Measurements from ENCODE around the gene TMEM248. TPM values are rescaled to one million over a fixed set of nuclear protein-coding genes. Genes with fewer than 3 reads are reported as not detected.
"Not testable (repeated sequence)": the region's sequence is repeated elsewhere in the genome, so short reads cannot be mapped to it uniquely, and the experiment has no call there.

TMEM248 gene
- total and polyA plus RNA-seq, 2 of the 13 experiments (the other 11 are each of a cell fraction or from before 2014, with no cell fraction given): 54.3 to 109 TPM

DNA sequence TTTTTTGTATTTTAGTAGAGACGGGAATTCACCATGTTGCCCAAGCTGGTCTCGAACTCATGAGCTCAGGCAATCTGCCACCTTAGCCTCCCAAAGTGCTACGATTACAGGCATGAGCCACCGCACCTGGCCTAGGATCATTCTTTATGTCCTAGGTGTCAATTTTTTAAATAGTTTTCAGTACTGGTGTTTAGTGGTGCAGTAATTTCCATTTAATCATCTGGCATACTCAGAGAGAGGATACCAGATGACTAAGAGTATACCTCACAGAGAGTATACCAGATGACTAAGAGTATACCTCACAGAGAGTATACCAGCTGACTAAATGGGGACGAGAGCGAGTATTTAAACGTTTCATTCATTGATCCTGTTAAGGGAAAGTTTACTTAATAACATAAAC is 37.3 kb upstream of the TMEM248 start:
- 94% methylated on average over 7 of the region's 7 CpGs for WGBS (ENCODE audit: low lambda C conversion rate)
- Histone ChIP-seq H3K9me3 (ENCODE audit: low read length) (no peaks in the 10 kb centered on the region), H4K20me1 (ENCODE audit: insufficient read depth, low read length) (no peaks in the 10 kb centered on the region), H3K4me2 (ENCODE audit: low read depth, low read length) (no peak overlapping the region), H2AFZ (ENCODE audit: low read length) (no peak overlapping the region), H3K79me2 (ENCODE audit: insufficient read depth, low read length) (no peaks in the 10 kb centered on the region), H3K36me3 (replicated peaks in 1 of 2; ENCODE audit: control insufficient read depth in 1 of 2, insufficient read depth in 2 of 2, low read length in 2 of 2) (peaks cover 1 to 37% of the 10 kb centered on the region in 2 experiments; a peak in 4 of 5 replicates), H3K27me3 (ENCODE audit: control insufficient read depth in 1 of 2, insufficient read depth in 2 of 2, low read length in 2 of 2) (no peaks in the 10 kb centered on the region), H3K4me1 (ENCODE audit: insufficient read depth, low read length) (no peaks in the 10 kb centered on the region), H3K4me3 (replicated peaks in 1 of 3; ENCODE audit: insufficient read depth in 1 of 3, low read depth in 2 of 3, low read length in 3 of 3) (no peak overlapping the region), H3K9ac (ENCODE audit: insufficient read depth, low read depth, low read length) (no peak overlapping the region), H3K27ac (ENCODE audit: extremely low read length, insufficient read depth, low read length) (no peak overlapping the region)
- in situ Hi-C loops (cut with HindIII; ENCODE audit: extremely low pct_ligation_motif_present, low pct_unique_long_range_greater_than_20kb) (no loop called here), intact Hi-C loops (cut with micrococcal nuclease; ENCODE audit: unreplicated experiment) (no loop called here)
- FAIRE-seq: no peak
- ChIA-PET CTCF (ENCODE audit: low intra/inter-chr PET ratio, low total read pairs) (no interaction called here), POLR2A (no interaction called here)
- no peak for DNase-seq (ENCODE audit: low spot score)
- ATAC-seq: no peak
- no TSS peak for BruUV-seq (replicated peaks)
- TF ChIP-seq ZNF768 (CRISPR knock-in tag; IDR thresholded peaks at IDR 0.05) (no peak), PPARG (CRISPR knock-in tag; conservative IDR thresholded peaks at IDR 0.05) (no peak), MXI1 (IDR thresholded peaks at IDR 0.05; ENCODE audit: borderline replicate concordance, low read depth, low read length) (no peak), TAF15 (IDR thresholded peaks at IDR 0.05; ENCODE audit: low read depth, low read length, poor library complexity, severe bottlenecking) (no peak), MAFG (CRISPR knock-in tag; IDR thresholded peaks at IDR 0.05) (no peak), ZNF883 (CRISPR knock-in tag; IDR thresholded peaks at IDR 0.05; ENCODE audit: not compliant biosample characterization) (no peak), HOXA3 (CRISPR knock-in tag; IDR thresholded peaks at IDR 0.05) (no peak), FOXA1 (IDR thresholded peaks at IDR 0.05) (no peak), FOXA1 (CRISPR knock-in tag; IDR thresholded peaks at IDR 0.05) (no peak), ZNF446 (CRISPR knock-in tag; IDR thresholded peaks at IDR 0.05) (no peak), ZNF33B (CRISPR knock-in tag; IDR thresholded peaks at IDR 0.05) (no peak), FLYWCH1 (CRISPR knock-in tag; IDR thresholded peaks at IDR 0.05) (no peak)
- TF ChIP-seq, protein P1, sequence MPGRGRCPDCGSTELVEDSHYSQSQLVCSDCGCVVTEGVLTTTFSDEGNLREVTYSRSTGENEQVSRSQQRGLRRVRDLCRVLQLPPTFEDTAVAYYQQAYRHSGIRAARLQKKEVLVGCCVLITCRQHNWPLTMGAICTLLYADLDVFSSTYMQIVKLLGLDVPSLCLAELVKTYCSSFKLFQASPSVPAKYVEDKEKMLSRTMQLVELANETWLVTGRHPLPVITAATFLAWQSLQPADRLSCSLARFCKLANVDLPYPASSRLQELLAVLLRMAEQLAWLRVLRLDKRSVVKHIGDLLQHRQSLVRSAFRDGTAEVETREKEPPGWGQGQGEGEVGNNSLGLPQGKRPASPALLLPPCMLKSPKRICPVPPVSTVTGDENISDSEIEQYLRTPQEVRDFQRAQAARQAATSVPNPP (CRISPR knock-in tag; IDR thresholded peaks at IDR 0.05): no peak
- TF ChIP-seq, protein P2, sequence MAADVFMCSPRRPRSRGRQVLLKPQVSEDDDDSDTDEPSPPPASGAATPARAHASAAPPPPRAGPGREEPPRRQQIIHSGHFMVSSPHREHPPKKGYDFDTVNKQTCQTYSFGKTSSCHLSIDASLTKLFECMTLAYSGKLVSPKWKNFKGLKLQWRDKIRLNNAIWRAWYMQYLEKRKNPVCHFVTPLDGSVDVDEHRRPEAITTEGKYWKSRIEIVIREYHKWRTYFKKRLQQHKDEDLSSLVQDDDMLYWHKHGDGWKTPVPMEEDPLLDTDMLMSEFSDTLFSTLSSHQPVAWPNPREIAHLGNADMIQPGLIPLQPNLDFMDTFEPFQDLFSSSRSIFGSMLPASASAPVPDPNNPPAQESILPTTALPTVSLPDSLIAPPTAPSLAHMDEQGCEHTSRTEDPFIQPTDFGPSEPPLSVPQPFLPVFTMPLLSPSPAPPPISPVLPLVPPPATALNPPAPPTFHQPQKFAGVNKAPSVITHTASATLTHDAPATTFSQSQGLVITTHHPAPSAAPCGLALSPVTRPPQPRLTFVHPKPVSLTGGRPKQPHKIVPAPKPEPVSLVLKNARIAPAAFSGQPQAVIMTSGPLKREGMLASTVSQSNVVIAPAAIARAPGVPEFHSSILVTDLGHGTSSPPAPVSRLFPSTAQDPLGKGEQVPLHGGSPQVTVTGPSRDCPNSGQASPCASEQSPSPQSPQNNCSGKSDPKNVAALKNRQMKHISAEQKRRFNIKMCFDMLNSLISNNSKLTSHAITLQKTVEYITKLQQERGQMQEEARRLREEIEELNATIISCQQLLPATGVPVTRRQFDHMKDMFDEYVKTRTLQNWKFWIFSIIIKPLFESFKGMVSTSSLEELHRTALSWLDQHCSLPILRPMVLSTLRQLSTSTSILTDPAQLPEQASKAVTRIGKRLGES (CRISPR knock-in tag; IDR thresholded peaks at IDR 0.05; ENCODE audit: borderline replicate concordance): no peak
- TF ChIP-seq, protein P3, sequence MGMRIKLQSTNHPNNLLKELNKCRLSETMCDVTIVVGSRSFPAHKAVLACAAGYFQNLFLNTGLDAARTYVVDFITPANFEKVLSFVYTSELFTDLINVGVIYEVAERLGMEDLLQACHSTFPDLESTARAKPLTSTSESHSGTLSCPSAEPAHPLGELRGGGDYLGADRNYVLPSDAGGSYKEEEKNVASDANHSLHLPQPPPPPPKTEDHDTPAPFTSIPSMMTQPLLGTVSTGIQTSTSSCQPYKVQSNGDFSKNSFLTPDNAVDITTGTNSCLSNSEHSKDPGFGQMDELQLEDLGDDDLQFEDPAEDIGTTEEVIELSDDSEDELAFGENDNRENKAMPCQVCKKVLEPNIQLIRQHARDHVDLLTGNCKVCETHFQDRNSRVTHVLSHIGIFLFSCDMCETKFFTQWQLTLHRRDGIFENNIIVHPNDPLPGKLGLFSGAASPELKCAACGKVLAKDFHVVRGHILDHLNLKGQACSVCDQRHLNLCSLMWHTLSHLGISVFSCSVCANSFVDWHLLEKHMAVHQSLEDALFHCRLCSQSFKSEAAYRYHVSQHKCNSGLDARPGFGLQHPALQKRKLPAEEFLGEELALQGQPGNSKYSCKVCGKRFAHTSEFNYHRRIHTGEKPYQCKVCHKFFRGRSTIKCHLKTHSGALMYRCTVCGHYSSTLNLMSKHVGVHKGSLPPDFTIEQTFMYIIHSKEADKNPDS (CRISPR knock-in tag; IDR thresholded peaks at IDR 0.05): no peak

DNA sequence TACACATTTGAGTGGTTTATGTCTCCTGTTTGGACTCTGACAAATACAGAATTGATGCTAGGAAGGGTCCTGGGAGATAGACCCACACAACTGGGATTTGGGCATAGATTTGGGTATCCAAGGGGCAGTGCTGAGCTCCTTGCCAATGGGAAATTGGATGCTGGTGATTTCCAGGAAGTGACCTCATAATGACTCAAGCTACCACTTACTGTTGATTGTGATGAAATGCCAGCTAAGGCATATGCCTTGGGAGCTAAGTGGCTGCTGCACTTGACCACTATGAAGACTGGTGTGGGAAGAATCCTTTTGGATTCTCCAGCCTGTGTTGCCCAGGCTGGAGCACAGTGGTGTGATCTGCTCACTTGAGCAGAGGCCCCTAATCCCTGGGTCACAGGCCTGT is 36.5 kb upstream of the TMEM248 start:
- H3K79me2 ChIP-seq (ENCODE audit: insufficient read depth, low read length); ATAC-seq; BruUV-seq (replicated peaks); H2AFZ ChIP-seq (ENCODE audit: low read length); H3K27ac ChIP-seq (ENCODE audit: extremely low read length, insufficient read depth, low read length); in situ Hi-C loops (cut with HindIII; ENCODE audit: extremely low pct_ligation_motif_present, low pct_unique_long_range_greater_than_20kb); CTCF ChIA-PET (ENCODE audit: low intra/inter-chr PET ratio, low total read pairs); FAIRE-seq; H3K9me3 ChIP-seq (ENCODE audit: low read length); intact Hi-C loops (cut with micrococcal nuclease; ENCODE audit: unreplicated experiment); H3K4me3 ChIP-seq (replicated peaks in 1 of 3; ENCODE audit: insufficient read depth in 1 of 3, low read depth in 2 of 3, low read length in 3 of 3); H3K4me2 ChIP-seq (ENCODE audit: low read depth, low read length); H4K20me1 ChIP-seq (ENCODE audit: insufficient read depth, low read length); H3K4me1 ChIP-seq (ENCODE audit: insufficient read depth, low read length); H3K9ac ChIP-seq (ENCODE audit: insufficient read depth, low read depth, low read length); POLR2A ChIA-PET; H3K27me3 ChIP-seq (ENCODE audit: control insufficient read depth in 1 of 2, insufficient read depth in 2 of 2, low read length in 2 of 2); DNase-seq (ENCODE audit: low spot score): not testable (repeated sequence)
- peaks cover 1 to 33% of the 10 kb centered on the region in 2 experiments; a peak in 4 of 5 replicates for H3K36me3 ChIP-seq (replicated peaks in 1 of 2; ENCODE audit: control insufficient read depth in 1 of 2, insufficient read depth in 2 of 2, low read length in 2 of 2)
